IMR-90 (cell line): ENCODE measurements around the gene ANKRD27. TPM values are rescaled to one million over a fixed set of nuclear protein-coding genes. Genes with fewer than 3 reads are reported as not detected.

Source experiments
- ATAC-seq: fragments of 200-7000 bp; cut with Tn5 transposase; 2 replicates; pipeline ENCODE4 v1.9.1; 2020; ENCODE audit warnings: low read depth, mild to moderate bottlenecking, moderate library complexity
- BruUV-seq: library from RNA; stranded (reverse); fragments of 400-500 nt; replicated peaks from 2 replicates; lab custom pipeline; 2021; lab: Mats Ljungman, UMichigan
- CTCF ChIA-PET: fragments of 300-600 bp; formaldehyde crosslinking; extraction: SDS; loops from one replicate; lab custom pipeline; 2021; ENCODE audit warnings: antibody characterized with exemption; lab: Yijun Ruan, JAX
- POLR2A ChIA-PET: fragments of 300-600 bp; sonication (Branson Sonifier 250); formaldehyde crosslinking; loops from one replicate; lab custom pipeline; 2022; ENCODE audit warnings: antibody characterized with exemption; ENCODE audit not compliant: unreplicated experiment; lab: Charles Lee
- DNase-seq: peaks from one replicate; pipeline ENCODE4 v3.0.0; 2013
- H2AFZ ChIP-seq: replicated peaks from 2 replicates; pipeline ENCODE3; 2013; ENCODE audit warnings: low read length, mild to moderate bottlenecking; ENCODE audit not compliant: poor library complexity
- H2AK5ac ChIP-seq: 2 replicates; pipeline ENCODE4 v1.6.1; 2013; ENCODE audit warnings: low read depth, low read length, inconsistent platforms
- H2AK9ac ChIP-seq: replicated peaks from 2 replicates; pipeline ENCODE3; 2013; ENCODE audit warnings: mild to moderate bottlenecking, low read depth, low read length, moderate library complexity; ENCODE audit not compliant: poor library complexity
- H2BK120ac ChIP-seq: 2 replicates; pipeline ENCODE4 v1.6.1; 2013; ENCODE audit warnings: low read depth, low read length, inconsistent platforms
- H2BK15ac ChIP-seq: 3 replicates; pipeline ENCODE4 v1.6.1; 2013; ENCODE audit warnings: low read depth, low read length, inconsistent platforms
- H2BK20ac ChIP-seq: 2 replicates; pipeline ENCODE4 v1.6.1; 2013; ENCODE audit warnings: low read depth, mild to moderate bottlenecking, inconsistent platforms, low read length, moderate library complexity
- H2BK5ac ChIP-seq: 2 replicates; pipeline ENCODE4 v1.6.1; 2013; ENCODE audit warnings: mild to moderate bottlenecking, low read depth, low read length, inconsistent platforms; ENCODE audit not compliant: poor library complexity, severe bottlenecking
- H3K14ac ChIP-seq: replicated peaks from 2 replicates; pipeline ENCODE4 v1.6.1; 2013; ENCODE audit warnings: low read depth, low read length, inconsistent platforms
- H3K18ac ChIP-seq: 2 replicates; pipeline ENCODE4 v1.6.1; 2013; ENCODE audit warnings: low read depth, low read length, control low read depth
- H3K23ac ChIP-seq: 2 replicates; pipeline ENCODE4 v1.6.1; 2013; ENCODE audit warnings: low read depth, low read length, inconsistent platforms
- H3K27ac ChIP-seq: 2 replicates; pipeline ENCODE4 v1.5.1; 2013; ENCODE audit warnings: mild to moderate bottlenecking, control low read depth, low read length; ENCODE audit not compliant: insufficient read depth
- H3K27me3 ChIP-seq: 2 replicates; pipeline ENCODE4 v1.6.1; 2013; ENCODE audit warnings: low read length; ENCODE audit not compliant: control insufficient read depth, insufficient read depth
- H3K36me3 ChIP-seq: 2 replicates; pipeline ENCODE4 v1.6.1; 2013; ENCODE audit warnings: low read length, mixed read lengths; ENCODE audit not compliant: control insufficient read depth, insufficient read depth
- H3K4ac ChIP-seq: 2 replicates; pipeline ENCODE4 v1.6.1; 2013; ENCODE audit warnings: low read depth, low read length, inconsistent platforms
- H3K4me1 ChIP-seq: 2 replicates; pipeline ENCODE4 v1.6.1; 2013; ENCODE audit warnings: low read length, mixed read lengths; ENCODE audit not compliant: control insufficient read depth, insufficient read depth
- H3K4me2 ChIP-seq: 2 replicates; pipeline ENCODE4 v1.6.1; 2013; ENCODE audit warnings: low read depth, mild to moderate bottlenecking, control low read depth, low read length, moderate library complexity
- H3K4me3 ChIP-seq: 2 replicates; pipeline ENCODE4 v1.5.1; 2013; ENCODE audit warnings: low read depth, mild to moderate bottlenecking, control low read depth, low read length, moderate library complexity; ENCODE audit not compliant: insufficient read depth
- H3K56ac ChIP-seq: 2 replicates; pipeline ENCODE4 v1.6.1; 2013; ENCODE audit warnings: low read length, inconsistent platforms; ENCODE audit not compliant: insufficient read depth; ENCODE audit errors: extremely low read depth
- H3K79me1 ChIP-seq, 2 experiments: 2 replicates each; pipeline ENCODE4 v1.6.1; 2013; ENCODE audit warnings: low read length in 2 of 2, inconsistent platforms in 1 of 2, low read depth in 1 of 2
- H3K9ac ChIP-seq: 2 replicates; pipeline ENCODE4 v1.6.1; 2013; ENCODE audit warnings: low read depth, low read length, control low read depth
- H3K9me1 ChIP-seq: 2 replicates; pipeline ENCODE4 v1.6.1; 2013; ENCODE audit warnings: low read length, inconsistent platforms; ENCODE audit not compliant: insufficient read depth
- H3K9me3 ChIP-seq: 2 replicates; pipeline ENCODE4 v1.6.1; 2013; ENCODE audit warnings: low read length; ENCODE audit not compliant: control insufficient read depth, insufficient read depth
- H4K20me1 ChIP-seq: 2 replicates; pipeline ENCODE4 v1.6.1; 2013; ENCODE audit warnings: low read length, inconsistent platforms; ENCODE audit not compliant: insufficient read depth
- H4K5ac ChIP-seq: 2 replicates; pipeline ENCODE4 v1.6.1; 2013; ENCODE audit warnings: mild to moderate bottlenecking, low read depth, low read length, control low read depth
- H4K8ac ChIP-seq, 2 experiments: 2 replicates each; pipeline ENCODE4 v1.6.1; 2013; ENCODE audit warnings: low read depth in 2 of 2, low read length in 2 of 2, control low read depth in 1 of 2, inconsistent platforms in 1 of 2
- H4K91ac ChIP-seq: 2 replicates; pipeline ENCODE4 v1.6.1; 2013; ENCODE audit warnings: low read depth, low read length, inconsistent platforms; ENCODE audit not compliant: insufficient read depth
- BHLHE40 ChIP-seq: fragments of 150-350 bp; IDR thresholded peaks from 2 replicates; pipeline ENCODE4 v1.6.1; 2016; ENCODE audit warnings: mild to moderate bottlenecking, low read depth, low read length
- CEBPB ChIP-seq: IDR thresholded peaks from 2 replicates; pipeline ENCODE4 v1.6.1; 2012; ENCODE audit warnings: low read depth, low read length, improper control_type of control experiment
- CHD1 ChIP-seq: IDR thresholded peaks from 2 replicates; pipeline ENCODE4 v1.6.1; 2012; ENCODE audit warnings: low read depth, low read length, improper control_type of control experiment
- CTCF ChIP-seq: conservative IDR thresholded peaks from 2 replicates; pipeline ENCODE4 v1.5.1; 2012; ENCODE audit warnings: mild to moderate bottlenecking, low read depth, low read length, improper control_type of control experiment
- ELK1 ChIP-seq: fragments of 150-350 bp; IDR thresholded peaks from 2 replicates; pipeline ENCODE4 v1.6.1; 2016; ENCODE audit warnings: low read depth, mild to moderate bottlenecking, low read length, moderate library complexity, borderline replicate concordance
- FOS ChIP-seq: fragments of 150-350 bp; IDR thresholded peaks from 2 replicates; pipeline ENCODE4 v1.6.1; 2016; ENCODE audit warnings: low read depth, low read length
- MAFK ChIP-seq: IDR thresholded peaks from 2 replicates; pipeline ENCODE4 v1.6.1; 2012; ENCODE audit warnings: low read depth, low read length, improper control_type of control experiment
- MAZ ChIP-seq: IDR thresholded peaks from 2 replicates; pipeline ENCODE4 v1.6.1; 2012; ENCODE audit warnings: low read depth, mild to moderate bottlenecking, low read length, improper control_type of control experiment, moderate library complexity, borderline replicate concordance
- MXI1 ChIP-seq: IDR thresholded peaks from 2 replicates; pipeline ENCODE4 v1.6.1; 2012; ENCODE audit warnings: low read depth, mild to moderate bottlenecking, low read length, moderate library complexity, borderline replicate concordance
- NFE2L2 ChIP-seq: fragments of 150-350 bp; IDR thresholded peaks from 2 replicates; pipeline ENCODE4 v1.6.1; 2016; ENCODE audit warnings: low read depth, mild to moderate bottlenecking, low read length
- RAD21 ChIP-seq: IDR thresholded peaks from 2 replicates; pipeline ENCODE4 v1.6.1; 2012; ENCODE audit warnings: low read length, improper control_type of control experiment
- RCOR1 ChIP-seq: IDR thresholded peaks from 2 replicates; pipeline ENCODE4 v1.6.1; 2012; ENCODE audit warnings: mild to moderate bottlenecking, low read length, improper control_type of control experiment; ENCODE audit not compliant: insufficient replicate concordance
- RFX5 ChIP-seq: IDR thresholded peaks from 2 replicates; pipeline ENCODE4 v1.8.0; 2012; ENCODE audit warnings: low read depth, mild to moderate bottlenecking, low read length, moderate library complexity
- SMC3 ChIP-seq: fragments of 150-350 bp; IDR thresholded peaks from 2 replicates; pipeline ENCODE4 v1.6.1; 2016; ENCODE audit warnings: low read depth, mild to moderate bottlenecking, antibody characterized with exemption, low read length, moderate library complexity
- USF2 ChIP-seq: fragments of 150-350 bp; IDR thresholded peaks from 2 replicates; pipeline ENCODE4 v1.6.1; 2017; ENCODE audit warnings: mild to moderate bottlenecking, antibody characterized with exemption, low read length, low read depth
- WGBS, 2 experiments: methylation state at CpG; one replicate each; pipeline versions ENCODE4 v1.1.5 to v1.1.7; 2013; ENCODE audit warnings: missing lambda C conversion rate in 2 of 2; ENCODE audit not compliant: insufficient read length in 1 of 2; ENCODE audit errors: extremely low coverage in 2 of 2; 5-methylcytosine and 5-hydroxymethylcytosine counted together
- dilution Hi-C: fragments of 300-500 bp; cut with HindIII; formaldehyde crosslinking; loops from one replicate; pipeline ENCODE4 v1.14.3; 2018; ENCODE audit warnings: low sequenced_read_pairs; ENCODE audit not compliant: unreplicated experiment
- in situ Hi-C: fragments of 300-500 bp; cut with MboI; formaldehyde crosslinking; loops from 3 replicates; pipeline ENCODE4 v1.14.3; 2019; ENCODE audit warnings: low sequenced_read_pairs, inconsistent platforms, mixed read lengths
- intact Hi-C: fragments of 100-400 bp; cut with micrococcal nuclease; formaldehyde crosslinking; loops from 2 replicates; pipeline ENCODE4 v1.10.0; 2022
- polyA plus RNA-seq, 3 experiments: library from polyadenylated mRNA; depleted of rRNA; stranded (reverse); fragments of >200 nt; gene quantifications; 2 replicates each; pipeline ENCODE4 v1.2.3, GENCODE V29; 2012; ENCODE audit warnings: low replicate concordance in 1 of 3
- total RNA-seq: library from RNA; depleted of rRNA; stranded (reverse); fragments of >200 nt; gene quantifications from 2 replicates; pipeline ENCODE4 v1.2.3, GENCODE V29; 2012

Gene ANKRD27
- total and polyA plus RNA-seq, 2 of the 4 experiments (the other 2 are of a cell fraction) = 16.7 to 35.0 TPM

- Histone ChIP-seq H3K4ac (no peak overlapping the region), H4K5ac (no peak overlapping the region), H3K27me3 (no peaks in the 10 kb centered on the region), H4K20me1 (no peaks in the 10 kb centered on the region; the same call in 1 of the 2 replicates), H4K91ac (no peak overlapping the region), H3K27ac (no peak overlapping the region), H3K4me1 (0 out of 2 replicates have a peak, but pooled peaks cover 2% of the 10 kb centered on the region), H3K9me1 (0 out of 2 replicates have a peak, but pooled peaks cover 5% of the 10 kb centered on the region), H2AK9ac (no peak overlapping the region), H2AFZ (no peak overlapping the region), H3K4me3 (no peak overlapping the region), H3K79me1 (peaks cover 3 to 22% of the 10 kb centered on the region in 2 experiments; a peak in 2 of 4 replicates), H2BK15ac (no peak overlapping the region), H2BK20ac (no peak overlapping the region), H3K56ac (no peak overlapping the region), H2AK5ac (no peak overlapping the region), H3K14ac (no peak overlapping the region), H2BK5ac (no peak overlapping the region), H3K9me3 (no peaks in the 10 kb centered on the region), H4K8ac (no peak overlapping the region), H3K18ac (no peak overlapping the region), H3K9ac (no peak overlapping the region), H3K23ac (no peak overlapping the region), H3K36me3 (peaks cover 34% of the 10 kb centered on the region), H3K4me2 (no peak overlapping the region), H2BK120ac (no peak overlapping the region)
- BruUV-seq = no TSS peak
- TF ChIP-seq SMC3 = no peak
- TF ChIP-seq MXI1 = no peak
- no peak for TF ChIP-seq RAD21
- TF ChIP-seq CEBPB = no peak
- no peak for TF ChIP-seq CHD1
- TF ChIP-seq BHLHE40 = no peak
- TF ChIP-seq RFX5 = no peak
- no peak for TF ChIP-seq MAFK
- TF ChIP-seq FOS = no peak
- no peak for TF ChIP-seq NFE2L2
- TF ChIP-seq ELK1 = no peak
- no peak for TF ChIP-seq USF2
- no peak for TF ChIP-seq MAZ
- TF ChIP-seq CTCF = no peak
- TF ChIP-seq RCOR1 = no peak
- ChIA-PET CTCF (no interaction called here), POLR2A (no interaction called here)
- intact Hi-C loops = no loop called here
- ATAC-seq (no peak), DNase-seq (no peak)
- WGBS, 2 experiments = 100% methylated on average over 3 of the region's 8 CpGs; no CpG with 5 or more reads in 1 of the 2 experiments
- dilution Hi-C loops = no loop called here
- in situ Hi-C loops = no loop called here
Measured at GRCh38 chr19:32647361-32647760, 27.6 kb downstream of the ANKRD27 start.
